Pancreas (tissue), 10 donors: ENCODE data around the gene EMILIN1. TPM values are rescaled to one million over a fixed set of nuclear protein-coding genes. Genes with fewer than 3 reads are reported as not detected.

Source experiments
- ATAC-seq, 4 donors: fragments of 200-7000 bp; cut with Tn5 transposase; one replicate each; pipeline versions ENCODE4 v1.8.0 to v1.9.1; 2020; ENCODE audit warnings: mild to moderate bottlenecking in 4 of 4, moderate library complexity in 4 of 4
- DNase-seq, 6 donors: peaks; one replicate each; pipeline ENCODE4 v3.0.0-alpha.2; 2020
- FAIRE-seq: peaks from 2 replicates; lab custom pipeline; 2012; peaks lifted over from hg19 to GRCh38; lab: Jason Lieb, UNC
- H3K27ac ChIP-seq, 4 donors: fragments of 200-600 bp; sonication (generic); 1 replicate in 3 of 4; 2 replicates in 1 of 4; pipeline versions ENCODE4 v1.5.0 to v1.8.0; 2020
- H3K27me3 ChIP-seq, 4 donors: fragments of 200-600 bp; one replicate each; pipeline ENCODE4 v1.8.0; 2021
- H3K36me3 ChIP-seq, 3 donors: fragments of 200-600 bp; sonication (generic) in 1 of 3; one replicate each; pipeline versions ENCODE4 v1.5.0 to v1.8.0; 2020 to 2021
- H3K4me1 ChIP-seq, 3 donors: fragments of 200-600 bp; one replicate each; pipeline ENCODE4 v1.8.0; 2021
- H3K4me3 ChIP-seq, 4 donors: fragments of 200-600 bp; sonication (generic) in 2 of 4; one replicate each; pipeline versions ENCODE4 v1.5.0 to v1.8.0; 2020 to 2021
- H3K9me3 ChIP-seq, 4 donors: fragments of 200-600 bp; one replicate each; pipeline ENCODE4 v1.8.0; 2021
- WGBS, 2 donors: extraction: QIAGEN DNeasy Blood & Tissue Kit; methylation state at CpG; one replicate each; pipeline ENCODE4 v1.1.7; 2013; 5-methylcytosine and 5-hydroxymethylcytosine counted together
- intact Hi-C, 3 donors: fragments of 100-400 bp; cut with DNase I; formaldehyde crosslinking; loops; one replicate each; pipeline versions ENCODE4 v1.11.1 to v1.14.2; 2022
- polyA plus RNA-seq, 2 donors: library from polyadenylated mRNA; stranded (reverse); fragments of 200-250 nt; gene quantifications; one replicate each; pipeline ENCODE4 v1.2.3, GENCODE V29; 2013
- total RNA-seq, 6 donors: library from RNA; stranded (reverse); fragmentation: NEBNext Ultra II Directional in 4 of 6; extraction: Animal tissue kit (Norgen Biotek cat#: 25700) in 4 of 6; gene quantifications; one replicate each; pipeline versions ENCODE4 v1.2.1 to v1.2.4, GENCODE V29; 2021 to 2023
- TF ChIP-seq, protein P1 (sequence below), 4 donors: fragments of 200-600 bp; sonication (generic) in 3 of 4; IDR thresholded peaks; one replicate each; pipeline versions ENCODE4 v1.5.0 to v1.8.0; 2021; ENCODE audit warnings: antibody characterized with exemption in 4 of 4
- donor health status: healthy with polysubstance abuse.
- donor health status: DM: no; HTN: no; CAD: no; lungs with moderate emphysema.
- donor health status: DM: no; HTN: no; CAD: no.
- donor health status: control.
- donor health status: control.
- donor health status: Bipolar disorder and iron deficiency.
- donor health status: DM: yes; HTN: yes; CAD: no.
- donor health status: DM: no; HTN: no; CAD: no.
- donor health status: DM: no; HTN: no; CAD: no.
- donor health status: DM: yes; HTN: yes; CAD: no.

Gene EMILIN1
- total and polyA plus RNA-seq, 8 donors = 2.6 to 47.1 (median 7.3) TPM

DNA sequence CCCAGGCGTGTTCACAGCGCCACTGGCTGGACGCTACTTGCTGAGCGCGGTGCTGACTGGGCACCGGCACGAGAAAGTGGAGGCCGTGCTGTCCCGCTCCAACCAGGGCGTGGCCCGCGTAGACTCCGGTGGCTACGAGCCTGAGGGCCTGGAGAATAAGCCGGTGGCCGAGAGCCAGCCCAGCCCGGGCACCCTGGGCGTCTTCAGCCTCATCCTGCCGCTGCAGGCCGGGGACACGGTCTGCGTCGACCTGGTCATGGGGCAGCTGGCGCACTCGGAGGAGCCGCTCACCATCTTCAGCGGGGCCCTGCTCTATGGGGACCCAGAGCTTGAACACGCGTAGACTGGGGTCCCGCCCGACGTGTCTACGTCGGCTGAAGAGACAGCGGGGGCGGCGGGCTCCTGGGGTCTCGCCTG is 7.3 kb downstream of the EMILIN1 start:
- peaks cover 0 to 18% (median 0%) of the 10 kb centered on the region in 3 donors for H3K4me1 ChIP-seq
- no peak for FAIRE-seq
- peak overlapping the region; percentile 66 to 83 (median 77) for H3K27ac ChIP-seq
- TF ChIP-seq, protein P1, sequence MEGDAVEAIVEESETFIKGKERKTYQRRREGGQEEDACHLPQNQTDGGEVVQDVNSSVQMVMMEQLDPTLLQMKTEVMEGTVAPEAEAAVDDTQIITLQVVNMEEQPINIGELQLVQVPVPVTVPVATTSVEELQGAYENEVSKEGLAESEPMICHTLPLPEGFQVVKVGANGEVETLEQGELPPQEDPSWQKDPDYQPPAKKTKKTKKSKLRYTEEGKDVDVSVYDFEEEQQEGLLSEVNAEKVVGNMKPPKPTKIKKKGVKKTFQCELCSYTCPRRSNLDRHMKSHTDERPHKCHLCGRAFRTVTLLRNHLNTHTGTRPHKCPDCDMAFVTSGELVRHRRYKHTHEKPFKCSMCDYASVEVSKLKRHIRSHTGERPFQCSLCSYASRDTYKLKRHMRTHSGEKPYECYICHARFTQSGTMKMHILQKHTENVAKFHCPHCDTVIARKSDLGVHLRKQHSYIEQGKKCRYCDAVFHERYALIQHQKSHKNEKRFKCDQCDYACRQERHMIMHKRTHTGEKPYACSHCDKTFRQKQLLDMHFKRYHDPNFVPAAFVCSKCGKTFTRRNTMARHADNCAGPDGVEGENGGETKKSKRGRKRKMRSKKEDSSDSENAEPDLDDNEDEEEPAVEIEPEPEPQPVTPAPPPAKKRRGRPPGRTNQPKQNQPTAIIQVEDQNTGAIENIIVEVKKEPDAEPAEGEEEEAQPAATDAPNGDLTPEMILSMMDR (IDR thresholded peaks at IDR 0.05) = no peak
- WGBS, 2 donors = 0% methylated on average over 32 to 38 of the region's 38 CpGs
- H3K9me3 ChIP-seq = no peaks in the 10 kb centered on the region
- DNase-seq = peak; percentile 64 to 88 (median 80)
- intact Hi-C loops = loop anchor here in 1 of 3 donors (10.0 kb wide), 1 partner anchor 121 kb away; no protein-coding TSS in a partner anchor
- H3K36me3 ChIP-seq = no peaks in the 10 kb centered on the region
- H3K27me3 ChIP-seq = no peaks in the 10 kb centered on the region
- peak; percentile 44 to 64 (median 58) for ATAC-seq
- peak overlapping the region; percentile 40 to 73 (median 54) for H3K4me3 ChIP-seq

DNA sequence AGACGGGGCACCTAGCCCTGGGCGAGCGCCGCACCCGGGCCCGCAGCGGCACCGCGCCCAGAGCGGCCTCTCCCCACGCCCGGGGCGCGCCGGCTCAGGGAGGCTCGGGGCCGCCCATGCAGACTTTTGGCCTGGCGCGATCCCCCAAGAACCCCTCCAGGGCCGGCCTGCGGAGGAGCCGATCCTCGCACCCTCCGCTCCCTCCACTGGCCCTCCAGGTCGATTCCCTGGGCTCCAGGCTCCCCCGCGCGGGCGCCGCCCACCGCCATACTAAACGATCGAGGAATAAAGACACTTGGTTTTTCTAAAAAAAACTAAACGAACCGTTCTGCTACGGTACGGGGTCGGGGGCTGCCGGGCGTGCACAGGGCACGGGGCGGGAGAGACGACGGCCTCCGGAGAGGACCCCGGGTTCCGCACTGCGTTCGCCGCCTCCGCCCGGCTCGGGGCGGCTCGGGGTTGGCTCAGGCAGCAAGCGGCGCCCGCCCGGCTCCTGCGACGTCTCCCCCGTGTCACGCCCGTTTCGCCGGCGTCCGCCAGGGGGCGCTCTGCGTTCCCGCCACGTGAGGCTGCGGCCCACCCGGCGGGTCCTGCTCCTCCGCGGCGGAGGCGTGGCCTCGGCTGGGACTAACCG is 7.8 kb downstream of the EMILIN1 start:
- ATAC-seq (peak; percentile 87 to 95 (median 93)), DNase-seq (peak; percentile 93 to 100 (median 98)), FAIRE-seq (no peak)
- H3K9me3 ChIP-seq = no peaks in the 10 kb centered on the region
- no peaks in the 10 kb centered on the region for H3K36me3 ChIP-seq
- TF ChIP-seq, protein P1 (IDR thresholded peaks at IDR 0.05) = peak; percentile 81 to 97 (median 96)
- peak overlapping the region; percentile 66 to 83 (median 77) for H3K27ac ChIP-seq
- intact Hi-C loops = loop anchor here in 1 of 3 donors (10.0 kb wide), 1 partner anchor 121 kb away; no protein-coding TSS in a partner anchor
- peak overlapping the region; percentile 50 to 73 (median 56) for H3K4me3 ChIP-seq
- H3K4me1 ChIP-seq = peaks cover 0 to 17% (median 0%) of the 10 kb centered on the region in 3 donors
- no peaks in the 10 kb centered on the region for H3K27me3 ChIP-seq
- WGBS, 2 donors = 1% methylated on average over 65 to 81 of the region's 81 CpGs

DNA sequence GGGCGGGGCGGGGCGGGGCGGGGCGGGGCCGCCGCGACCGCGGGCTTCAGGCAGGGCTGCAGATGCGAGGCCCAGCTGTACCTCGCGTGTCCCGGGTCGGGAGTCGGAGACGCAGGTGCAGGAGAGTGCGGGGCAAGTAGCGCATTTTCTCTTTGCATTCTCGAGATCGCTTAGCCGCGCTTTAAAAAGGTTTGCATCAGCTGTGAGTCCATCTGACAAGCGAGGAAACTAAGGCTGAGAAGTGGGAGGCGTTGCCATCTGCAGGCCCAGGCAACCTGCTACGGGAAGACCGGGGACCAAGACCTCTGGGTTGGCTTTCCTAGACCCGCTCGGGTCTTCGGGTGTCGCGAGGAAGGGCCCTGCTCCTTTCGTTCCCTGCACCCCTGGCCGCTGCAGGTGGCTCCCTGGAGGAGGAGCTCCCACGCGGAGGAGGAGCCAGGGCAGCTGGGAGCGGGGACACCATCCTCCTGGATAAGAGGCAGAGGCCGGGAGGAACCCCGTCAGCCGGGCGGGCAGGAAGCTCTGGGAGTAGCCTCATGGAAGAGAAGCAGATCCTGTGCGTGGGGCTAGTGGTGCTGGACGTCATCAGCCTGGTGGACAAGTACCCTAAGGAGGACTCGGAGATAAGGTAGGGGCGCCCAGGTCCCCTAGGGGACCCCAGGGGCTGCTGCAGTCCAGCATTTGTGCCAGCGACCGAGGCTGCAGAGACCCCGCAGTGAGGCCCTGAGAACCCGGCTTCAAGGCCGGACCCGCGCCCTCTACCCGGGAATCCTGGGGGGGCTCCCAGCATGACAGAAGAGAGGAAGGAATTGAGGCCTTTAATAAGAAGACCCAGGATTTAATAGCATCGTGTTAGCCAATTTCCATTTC is 8.5 kb downstream of the EMILIN1 start, which contains the start of gene KHK:
Gene KHK, plus strand, starts transcription at position 49 of the 870 bp plus-strand sequence. Its CDS starts 488 bp downstream, at position 537.
- 3 to 4% methylated on average over 53 to 54 of the region's 54 CpGs for WGBS, 2 donors
- H3K27ac ChIP-seq = peak within 1 kb of the TSS; percentile 66 to 83 (median 77)
- intact Hi-C loops = loop anchor here in 1 of 3 donors (10.0 kb wide), 1 partner anchor 122 kb away; no protein-coding TSS in a partner anchor

DNA sequence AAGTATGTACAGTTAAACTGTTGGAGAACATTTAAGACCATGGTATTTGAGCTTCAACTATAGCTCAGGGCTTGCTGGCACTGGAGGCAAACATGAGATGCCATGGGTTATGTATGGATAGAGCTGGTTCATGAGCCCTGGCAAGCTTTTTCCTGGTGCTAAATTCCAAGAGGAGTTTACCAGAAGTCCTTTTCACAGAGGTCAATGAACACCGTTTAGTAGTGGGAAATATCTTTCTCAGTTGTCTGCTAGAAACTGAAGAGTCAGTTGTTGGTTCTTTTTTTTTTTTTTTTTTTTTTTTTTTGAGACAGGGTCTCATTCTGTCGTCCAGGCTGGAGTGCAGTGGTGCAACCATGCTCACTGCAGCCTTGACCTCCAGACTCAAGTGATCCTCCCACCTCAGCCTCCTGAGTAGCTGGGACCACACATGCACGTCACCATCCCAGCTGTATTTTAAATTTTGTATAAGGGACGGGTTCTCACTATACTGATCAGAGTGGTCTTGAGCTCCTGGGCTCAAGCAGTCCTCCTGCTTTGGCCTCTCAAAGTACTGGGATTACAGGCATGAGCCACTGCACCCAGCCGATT is 9.5 kb downstream of the EMILIN1 start:
- no peaks in the 10 kb centered on the region for H3K36me3 ChIP-seq
- 74 to 85% methylated on average over 5 of the region's 5 CpGs for WGBS, 2 donors
- DNase-seq (peak in 1 of 6 donors; percentile 6), ATAC-seq (no peak), FAIRE-seq (no peak)
- intact Hi-C loops = loop anchor here in 1 of 3 donors (10.0 kb wide), 1 partner anchor 123 kb away; no protein-coding TSS in a partner anchor
- peaks cover 0 to 10% (median 0%) of the 10 kb centered on the region in 3 donors for H3K4me1 ChIP-seq
- H3K27ac ChIP-seq = no peak overlapping the region
- TF ChIP-seq, protein P1 (IDR thresholded peaks at IDR 0.05) = no peak
- H3K9me3 ChIP-seq = no peaks in the 10 kb centered on the region
- H3K27me3 ChIP-seq = no peaks in the 10 kb centered on the region
- no peak overlapping the region for H3K4me3 ChIP-seq

More for the DNA sequence above, 8.5 kb downstream of the EMILIN1 start, which contains the start of gene KHK:
- FAIRE-seq = no peak
- peak; percentile 45 to 60 (median 55) for ATAC-seq
- peak; percentile 59 to 90 (median 70) for DNase-seq
- Histone ChIP-seq H3K27me3 (no peaks in the 10 kb centered on the region), H3K4me3 (peak within 1 kb of the TSS; percentile 50 to 73 (median 56)), H3K4me1 (peaks cover 0 to 10% (median 0%) of the 10 kb centered on the region in 3 donors), H3K9me3 (no peaks in the 10 kb centered on the region), H3K36me3 (no peaks in the 10 kb centered on the region)
- TF ChIP-seq, protein P1 (IDR thresholded peaks at IDR 0.05) = peak in 2 of 4 donors; percentile 5 to 42
